Keratinocyte (primary cell): ENCODE results near the gene ZNF280A. TPM values are rescaled to one million over a fixed set of nuclear protein-coding genes. Genes with fewer than 3 reads are reported as not detected.

ENCODE experiments used
- DNase-seq: peaks from one replicate; pipeline ENCODE4 v3.0.0-alpha.2; 2011; ENCODE audit warnings: low read depth, missing footprints, low spot score
- FAIRE-seq: peaks from 2 replicates; lab custom pipeline; 2011; peaks lifted over from hg19 to GRCh38; lab: Jason Lieb, UNC
- H2AFZ ChIP-seq: 2 replicates; pipeline ENCODE4 v1.6.0; 2012; ENCODE audit warnings: low read length, control low read depth, inconsistent platforms; ENCODE audit not compliant: control insufficient read depth
- H3K27ac ChIP-seq: 2 replicates; pipeline ENCODE4 v1.5.1; 2011; ENCODE audit warnings: low read length; ENCODE audit not compliant: control insufficient read depth, insufficient read depth
- H3K27me3 ChIP-seq: 3 replicates; pipeline ENCODE4 v1.6.0; 2011; ENCODE audit warnings: low read length; ENCODE audit not compliant: control insufficient read depth, insufficient read depth; ENCODE audit errors: extremely low read depth
- H3K36me3 ChIP-seq, 2 experiments: 2 replicates in 1 of 2; 3 replicates in 1 of 2; pipeline ENCODE4 v1.5.1; 2011; ENCODE audit warnings: low read length in 2 of 2, mild to moderate bottlenecking in 1 of 2; ENCODE audit not compliant: control insufficient read depth in 2 of 2, insufficient read depth in 2 of 2; ENCODE audit errors: extremely low read depth in 1 of 2
- H3K4me1 ChIP-seq: 3 replicates; pipeline ENCODE4 v1.5.1; 2011; ENCODE audit warnings: low read length; ENCODE audit not compliant: control insufficient read depth, insufficient read depth; ENCODE audit errors: extremely low read depth
- H3K4me2 ChIP-seq: 3 replicates; pipeline ENCODE4 v1.6.0; 2011; ENCODE audit warnings: low read depth, low read length; ENCODE audit not compliant: control insufficient read depth, insufficient read depth; ENCODE audit errors: extremely low read depth
- H3K4me3 ChIP-seq, 3 experiments: fragments of 200-600 bp in 1 of 3; sonication (generic) in 1 of 3; 2 replicates in 2 of 3; 3 replicates in 1 of 3; pipeline ENCODE4 v1.5.1; 2011 to 2016; ENCODE audit warnings: low read length in 3 of 3, mild to moderate bottlenecking in 3 of 3, control low read depth in 2 of 3, inconsistent platforms in 1 of 3, low read depth in 1 of 3, mixed read lengths in 1 of 3, mixed run types in 1 of 3, moderate library complexity in 1 of 3; ENCODE audit not compliant: control insufficient read depth in 2 of 3, insufficient read depth in 2 of 3; ENCODE audit errors: extremely low read depth in 1 of 3
- H3K79me2 ChIP-seq: 2 replicates; pipeline ENCODE4 v1.6.0; 2012; ENCODE audit warnings: low read length; ENCODE audit not compliant: control insufficient read depth, insufficient read depth
- H3K9ac ChIP-seq: 3 replicates; pipeline ENCODE4 v1.6.0; 2011; ENCODE audit warnings: low read length; ENCODE audit not compliant: control insufficient read depth, insufficient read depth; ENCODE audit errors: extremely low read depth
- H3K9me1 ChIP-seq: 3 replicates; pipeline ENCODE4 v1.6.0; 2011; ENCODE audit warnings: low read length; ENCODE audit not compliant: control insufficient read depth, insufficient read depth; ENCODE audit errors: extremely low read depth
- H3K9me3 ChIP-seq: 2 replicates; pipeline ENCODE4 v1.5.1; 2012; ENCODE audit warnings: low read depth, low read length; ENCODE audit not compliant: control insufficient read depth
- H4K20me1 ChIP-seq: 3 replicates; pipeline ENCODE4 v1.6.0; 2011; ENCODE audit warnings: low read length; ENCODE audit not compliant: control insufficient read depth, insufficient read depth; ENCODE audit errors: extremely low read depth
- EZH2 ChIP-seq: IDR thresholded peaks from one replicate; pipeline ENCODE4 v1.6.1; 2012; ENCODE audit warnings: inconsistent platforms, mild to moderate bottlenecking, low read length, moderate library complexity
- dilution Hi-C: fragments of 300-500 bp; cut with MboI; formaldehyde crosslinking; loops from one replicate; pipeline ENCODE4 v1.7.0; 2020; ENCODE audit warnings: low sequenced_read_pairs; ENCODE audit not compliant: extremely low pct_ligation_motif_present
- polyA plus RNA-seq, 5 experiments: library from polyadenylated mRNA; depleted of rRNA in 3 of 5; stranded (reverse) in 3 of 5; stranded (forward) in 1 of 5; unstranded in 1 of 5; fragments of >200 nt; gene quantifications; 1 replicate in 1 of 5; 2 replicates in 3 of 5; 3 replicates in 1 of 5; pipeline versions ENCODE4 v1.2.1 to v1.2.3, GENCODE V29; 2011 to 2012; ENCODE audit warnings: missing spikeins in 2 of 5, low read depth in 1 of 5, low replicate concordance in 1 of 5
- TF ChIP-seq, protein P1 (sequence below), 3 experiments: IDR thresholded peaks in 1 of 3; conservative IDR thresholded peaks in 1 of 3; optimal IDR thresholded peaks in 1 of 3; 2 replicates in 2 of 3; 3 replicates in 1 of 3; pipeline versions ENCODE3 to v1.5.1; 2011; ENCODE audit warnings: low read length in 3 of 3, mild to moderate bottlenecking in 3 of 3, moderate library complexity in 2 of 3, control low read depth in 1 of 3, inconsistent platforms in 1 of 3; ENCODE audit not compliant: insufficient read depth in 2 of 3; ENCODE audit errors: extremely low read depth in 1 of 3

ZNF280A gene
- polyA plus RNA-seq, 1 donor (not counting 4 experiments of a cell fraction or from before 2014, with no cell fraction given) = not detected

DNA sequence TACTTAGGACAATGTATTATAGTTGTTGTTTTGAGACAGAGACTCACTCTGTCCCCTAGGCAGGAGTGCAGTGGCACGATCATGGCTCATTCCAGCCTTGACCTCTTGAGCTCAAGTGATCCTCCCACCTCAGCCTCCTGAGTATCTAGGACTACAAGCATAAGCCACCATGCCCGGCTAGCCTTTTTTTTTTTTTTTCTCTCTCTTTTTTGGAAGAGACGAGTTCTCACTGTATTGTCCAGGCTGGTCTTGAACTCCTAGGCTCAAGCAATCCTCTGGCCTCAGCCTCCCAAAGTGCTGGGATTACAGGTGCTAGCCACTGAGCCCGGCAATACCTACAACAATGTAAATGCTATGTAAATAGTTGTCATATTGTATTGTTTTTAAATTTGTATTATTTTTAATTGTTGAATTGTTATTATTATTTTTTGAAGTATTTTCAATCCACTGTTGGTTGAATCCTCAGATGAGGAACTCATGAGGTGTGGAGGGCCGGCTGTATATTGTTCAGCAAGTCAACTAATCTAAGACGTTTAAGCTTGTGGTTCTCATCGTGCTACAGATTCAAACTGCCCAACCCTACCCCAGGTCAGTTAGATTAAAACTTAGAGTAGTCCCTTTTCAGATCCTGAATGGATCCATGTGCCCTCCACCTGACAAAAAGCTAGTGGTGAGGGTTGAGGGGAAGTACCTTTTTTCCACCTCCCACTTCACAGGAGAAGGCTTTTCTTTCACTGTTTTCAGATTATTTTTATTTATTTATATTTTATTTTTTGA, 11.9 kb upstream of the ZNF280A start:
- Histone ChIP-seq H3K36me3 (no peaks in the 10 kb centered on the region), H3K9ac (no peak overlapping the region), H3K4me2 (no peak overlapping the region), H3K27ac (no peak overlapping the region), H3K4me3 (no peak overlapping the region), H3K9me1 (no peaks in the 10 kb centered on the region), H3K4me1 (no peaks in the 10 kb centered on the region), H2AFZ (no peak overlapping the region), H3K9me3 (no peaks in the 10 kb centered on the region), H4K20me1 (no peaks in the 10 kb centered on the region), H3K27me3 (no peaks in the 10 kb centered on the region), H3K79me2 (no peaks in the 10 kb centered on the region)
- DNase-seq (no peak), FAIRE-seq (no peak)
- dilution Hi-C loops = no loop called here
- no peak for TF ChIP-seq EZH2
- TF ChIP-seq, protein P1, sequence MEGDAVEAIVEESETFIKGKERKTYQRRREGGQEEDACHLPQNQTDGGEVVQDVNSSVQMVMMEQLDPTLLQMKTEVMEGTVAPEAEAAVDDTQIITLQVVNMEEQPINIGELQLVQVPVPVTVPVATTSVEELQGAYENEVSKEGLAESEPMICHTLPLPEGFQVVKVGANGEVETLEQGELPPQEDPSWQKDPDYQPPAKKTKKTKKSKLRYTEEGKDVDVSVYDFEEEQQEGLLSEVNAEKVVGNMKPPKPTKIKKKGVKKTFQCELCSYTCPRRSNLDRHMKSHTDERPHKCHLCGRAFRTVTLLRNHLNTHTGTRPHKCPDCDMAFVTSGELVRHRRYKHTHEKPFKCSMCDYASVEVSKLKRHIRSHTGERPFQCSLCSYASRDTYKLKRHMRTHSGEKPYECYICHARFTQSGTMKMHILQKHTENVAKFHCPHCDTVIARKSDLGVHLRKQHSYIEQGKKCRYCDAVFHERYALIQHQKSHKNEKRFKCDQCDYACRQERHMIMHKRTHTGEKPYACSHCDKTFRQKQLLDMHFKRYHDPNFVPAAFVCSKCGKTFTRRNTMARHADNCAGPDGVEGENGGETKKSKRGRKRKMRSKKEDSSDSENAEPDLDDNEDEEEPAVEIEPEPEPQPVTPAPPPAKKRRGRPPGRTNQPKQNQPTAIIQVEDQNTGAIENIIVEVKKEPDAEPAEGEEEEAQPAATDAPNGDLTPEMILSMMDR (optimal IDR thresholded peaks at IDR 0.05 in 1 of 3, IDR thresholded peaks at IDR 0.05 in 1 of 3, conservative IDR thresholded peaks at IDR 0.05 in 1 of 3; ENCODE audit: extremely low read depth in 1 of 3, insufficient read depth in 2 of 3, low read length in 3 of 3) = no peak

DNA sequence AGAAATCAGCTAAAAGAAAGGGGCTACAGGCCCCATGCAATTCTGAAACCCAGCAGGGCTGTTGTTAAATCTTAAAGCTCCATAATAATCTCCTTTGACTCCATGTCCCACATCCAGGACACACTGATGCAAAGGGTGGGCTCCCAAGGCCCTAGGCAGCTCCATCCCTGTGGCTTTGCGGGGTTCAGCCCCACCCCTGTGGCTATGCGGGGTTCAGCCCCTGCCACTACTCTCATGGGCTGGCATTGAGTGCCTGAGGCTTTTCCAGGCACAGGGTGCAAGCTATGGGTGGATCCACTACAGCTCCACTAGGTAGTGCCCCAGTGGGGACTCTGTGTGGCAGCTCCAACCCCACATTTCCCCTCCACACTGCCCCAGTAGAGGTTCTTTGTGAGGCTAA, 8.7 kb upstream of the ZNF280A start:
- DNase-seq (no peak), FAIRE-seq (no peak)
- Histone ChIP-seq H3K9ac (no peak overlapping the region), H3K4me1 (no peaks in the 10 kb centered on the region), H4K20me1 (no peaks in the 10 kb centered on the region), H3K27me3 (no peaks in the 10 kb centered on the region), H2AFZ (no peak overlapping the region), H3K9me3 (no peaks in the 10 kb centered on the region), H3K4me3 (no peak overlapping the region), H3K9me1 (no peaks in the 10 kb centered on the region), H3K27ac (no peak overlapping the region), H3K79me2 (no peaks in the 10 kb centered on the region), H3K4me2 (no peak overlapping the region), H3K36me3 (no peaks in the 10 kb centered on the region)
- dilution Hi-C loops = no loop called here
- no peak for TF ChIP-seq EZH2
- TF ChIP-seq, protein P1 (optimal IDR thresholded peaks at IDR 0.05 in 1 of 3, IDR thresholded peaks at IDR 0.05 in 1 of 3, conservative IDR thresholded peaks at IDR 0.05 in 1 of 3; ENCODE audit: extremely low read depth in 1 of 3, insufficient read depth in 2 of 3, low read length in 3 of 3) = no peak
